Vagina (tissue), 2 donors: ENCODE results near the gene CASKIN2. TPM values are rescaled to one million over a fixed set of nuclear protein-coding genes. Genes with fewer than 3 reads are reported as not detected.

ENCODE experiments used
- DNase-seq, 2 donors: peaks; one replicate each; pipeline ENCODE4 v3.0.0-alpha.2; 2017; ENCODE audit errors: extremely low spot score in 2 of 2
- H3K27ac ChIP-seq: fragments of 200-600 bp; sonication (generic); one replicate; pipeline ENCODE4 v1.5.1; 2019
- H3K27me3 ChIP-seq: fragments of 200-600 bp; sonication (generic); one replicate; pipeline ENCODE4 v1.5.1; 2019
- H3K36me3 ChIP-seq, 2 donors: fragments of 200-600 bp; sonication (generic); one replicate each; pipeline ENCODE4 v1.5.1; 2017 to 2019
- H3K4me1 ChIP-seq: fragments of 200-600 bp; sonication (generic); one replicate; pipeline ENCODE4 v1.5.1; 2019
- H3K4me3 ChIP-seq, 2 donors: fragments of 200-600 bp; sonication (generic); 1 replicate in 1 of 2; 2 replicates in 1 of 2; pipeline ENCODE4 v1.5.1; 2016 to 2019
- H3K9me3 ChIP-seq: fragments of 200-600 bp; sonication (generic); one replicate; pipeline ENCODE4 v1.5.1; 2019
- POLR2A ChIP-seq, 2 donors: fragments of 450-650 bp; IDR thresholded peaks; one replicate each; pipeline ENCODE4 v1.6.1; 2017; ENCODE audit warnings: antibody characterized with exemption in 2 of 2, mild to moderate bottlenecking in 2 of 2, moderate library complexity in 2 of 2
- POLR2AphosphoS5 ChIP-seq, 2 donors: sonication (generic); formaldehyde crosslinking; IDR thresholded peaks; one replicate each; pipeline ENCODE4 v1.9.0; 2017; ENCODE audit warnings: antibody characterized with exemption in 2 of 2, mild to moderate bottlenecking in 2 of 2, low read depth in 1 of 2; ENCODE audit not compliant: insufficient read depth in 1 of 2
- intact Hi-C: fragments of 100-400 bp; cut with DNase I; formaldehyde crosslinking; loops from one replicate; pipeline ENCODE4 v1.15.1; 2023
- total RNA-seq: library from RNA; depleted of rRNA; stranded (reverse); fragments of >200 nt; gene quantifications from one replicate; pipeline ENCODE4 v1.2.3, GENCODE V29; 2016
- TF ChIP-seq, protein P1 (sequence below), 3 experiments: fragments of 450-650 bp in 2 of 3; fragments of 200-600 bp in 1 of 3; sonication (generic) in 1 of 3; IDR thresholded peaks; one replicate each; pipeline ENCODE4 v1.5.1; 2017 to 2019; ENCODE audit warnings: antibody characterized with exemption in 3 of 3, mild to moderate bottlenecking in 2 of 3, moderate library complexity in 2 of 3

The CASKIN2 gene
- total RNA-seq, 1 donor from 2014 or later = 19.9 TPM

DNA sequence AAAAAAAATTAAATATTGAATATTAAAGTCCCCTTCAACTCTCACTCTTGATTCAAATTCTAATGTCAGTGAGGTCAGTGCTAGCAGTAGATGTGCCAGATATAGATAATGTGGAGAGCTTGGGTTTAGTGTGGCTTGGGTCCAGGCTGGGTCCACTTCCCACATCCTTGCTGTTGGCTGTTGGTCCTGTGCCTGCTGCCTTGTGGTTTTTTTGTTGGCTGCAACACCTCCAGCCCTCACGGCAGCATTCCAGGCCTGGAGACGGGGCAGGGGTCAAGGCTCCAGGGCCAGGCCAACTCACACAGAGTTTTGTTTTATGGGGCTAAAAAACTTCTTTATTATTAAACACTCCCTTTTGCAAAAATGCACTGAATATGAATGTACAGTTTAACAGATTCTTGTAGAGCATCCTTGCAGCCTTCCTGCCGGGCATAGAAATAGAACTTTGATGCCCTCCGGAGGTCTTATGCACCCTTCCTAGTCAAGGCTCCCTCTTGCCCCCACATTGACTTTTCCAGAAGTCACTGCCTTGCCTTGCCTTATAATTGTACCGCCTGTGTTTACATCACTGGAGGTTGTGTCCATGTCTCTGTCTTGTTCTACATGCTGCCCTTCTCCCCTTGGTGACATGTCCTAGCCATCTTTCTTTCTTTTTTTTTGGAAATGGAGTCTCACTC is 46.7 kb upstream of the CASKIN2 start:
- H3K4me1 ChIP-seq = peaks cover 7% of the 10 kb centered on the region
- H3K36me3 ChIP-seq = no peaks in the 10 kb centered on the region
- no peak overlapping the region for H3K4me3 ChIP-seq
- TF ChIP-seq, protein P1, sequence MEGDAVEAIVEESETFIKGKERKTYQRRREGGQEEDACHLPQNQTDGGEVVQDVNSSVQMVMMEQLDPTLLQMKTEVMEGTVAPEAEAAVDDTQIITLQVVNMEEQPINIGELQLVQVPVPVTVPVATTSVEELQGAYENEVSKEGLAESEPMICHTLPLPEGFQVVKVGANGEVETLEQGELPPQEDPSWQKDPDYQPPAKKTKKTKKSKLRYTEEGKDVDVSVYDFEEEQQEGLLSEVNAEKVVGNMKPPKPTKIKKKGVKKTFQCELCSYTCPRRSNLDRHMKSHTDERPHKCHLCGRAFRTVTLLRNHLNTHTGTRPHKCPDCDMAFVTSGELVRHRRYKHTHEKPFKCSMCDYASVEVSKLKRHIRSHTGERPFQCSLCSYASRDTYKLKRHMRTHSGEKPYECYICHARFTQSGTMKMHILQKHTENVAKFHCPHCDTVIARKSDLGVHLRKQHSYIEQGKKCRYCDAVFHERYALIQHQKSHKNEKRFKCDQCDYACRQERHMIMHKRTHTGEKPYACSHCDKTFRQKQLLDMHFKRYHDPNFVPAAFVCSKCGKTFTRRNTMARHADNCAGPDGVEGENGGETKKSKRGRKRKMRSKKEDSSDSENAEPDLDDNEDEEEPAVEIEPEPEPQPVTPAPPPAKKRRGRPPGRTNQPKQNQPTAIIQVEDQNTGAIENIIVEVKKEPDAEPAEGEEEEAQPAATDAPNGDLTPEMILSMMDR (IDR thresholded peaks at IDR 0.05) = no peak
- TF ChIP-seq POLR2A (IDR thresholded peaks at IDR 0.05) = no peak
- TF ChIP-seq POLR2AphosphoS5 (IDR thresholded peaks at IDR 0.05; ENCODE audit: insufficient read depth in 1 of 2, low read depth in 1 of 2) = no peak
- no peak overlapping the region for H3K27ac ChIP-seq
- no peaks in the 10 kb centered on the region for H3K27me3 ChIP-seq
- intact Hi-C loops = no loop called here
- no peak for DNase-seq
- no peaks in the 10 kb centered on the region for H3K9me3 ChIP-seq

DNA sequence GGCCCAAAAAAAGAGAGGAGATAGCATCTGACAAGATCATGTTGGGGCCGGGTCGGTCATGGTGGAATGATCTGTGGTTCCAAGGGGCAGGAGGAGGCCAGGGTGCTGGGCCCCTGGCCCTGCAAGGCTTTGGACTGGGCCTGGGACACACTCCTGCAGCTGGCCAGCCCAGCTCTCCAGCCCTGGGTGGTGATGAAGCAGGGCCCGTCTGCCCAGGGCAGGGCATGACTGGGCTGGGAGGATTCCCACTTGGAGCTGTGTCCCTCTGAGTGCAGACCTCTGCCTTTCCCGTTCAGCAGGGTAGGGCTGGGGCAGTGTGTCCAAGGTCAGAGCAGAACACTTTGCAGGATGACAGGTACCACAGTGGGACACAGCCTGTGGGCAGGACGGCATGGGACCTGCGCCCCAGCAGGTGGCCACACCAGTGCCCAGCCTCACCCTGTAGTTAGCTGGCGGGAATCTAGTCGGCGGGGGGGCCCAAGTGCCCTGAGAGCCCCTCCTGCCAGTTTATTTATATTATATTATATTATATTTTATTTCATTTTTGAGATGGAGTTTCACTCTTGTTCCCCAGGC is 44.7 kb upstream of the CASKIN2 start:
- Histone ChIP-seq H3K4me1 (peaks cover 8% of the 10 kb centered on the region), H3K9me3 (no peaks in the 10 kb centered on the region), H3K4me3 (no peak overlapping the region), H3K27me3 (no peaks in the 10 kb centered on the region), H3K36me3 (no peaks in the 10 kb centered on the region), H3K27ac (no peak overlapping the region)
- TF ChIP-seq POLR2AphosphoS5 (IDR thresholded peaks at IDR 0.05; ENCODE audit: insufficient read depth in 1 of 2, low read depth in 1 of 2) = no peak
- TF ChIP-seq POLR2A (IDR thresholded peaks at IDR 0.05) = no peak
- TF ChIP-seq, protein P1 (IDR thresholded peaks at IDR 0.05) = no peak
- DNase-seq = no peak
- intact Hi-C loops = no loop called here

DNA sequence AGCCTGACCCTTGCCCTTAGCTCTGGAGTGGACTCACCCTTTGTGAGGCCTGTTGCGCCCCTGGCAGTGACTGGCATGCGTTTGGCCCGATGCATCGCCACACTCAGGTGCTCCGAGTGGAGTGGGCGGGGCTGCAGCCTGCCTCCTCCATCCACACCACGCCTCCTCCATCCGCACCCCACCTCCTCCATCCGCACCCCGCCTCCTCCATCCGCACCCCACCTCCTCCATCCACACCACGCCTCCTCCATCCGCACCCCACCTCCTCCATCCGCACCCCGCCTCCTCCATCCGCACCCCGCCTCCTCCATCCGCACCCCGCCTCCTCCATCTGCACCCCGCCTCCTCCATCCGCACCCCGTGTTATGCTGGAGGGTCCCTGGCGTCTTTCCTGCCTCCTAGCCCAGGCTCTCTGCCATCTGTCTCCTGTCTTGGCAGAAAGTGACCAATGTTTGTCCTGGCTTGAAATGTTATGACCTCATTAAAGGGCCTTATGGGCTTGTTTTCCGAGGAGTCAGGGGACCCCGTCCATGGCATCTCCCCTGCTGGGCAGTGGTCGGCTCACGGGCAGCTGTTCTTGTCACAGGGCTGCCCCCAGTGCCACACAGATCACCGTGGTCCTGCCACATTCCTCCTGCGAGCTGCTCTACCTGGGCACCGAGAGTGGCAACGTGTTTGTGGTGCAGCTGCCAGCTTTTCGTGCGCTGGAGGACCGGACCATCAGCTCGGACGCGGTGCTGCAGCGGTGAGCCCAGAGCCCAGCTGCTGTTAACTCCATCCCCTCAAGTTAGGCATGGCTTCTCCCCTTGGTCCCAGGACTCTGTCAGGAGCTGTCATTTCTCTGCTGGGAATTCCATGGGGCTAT is 43.6 kb upstream of the CASKIN2 start:
- no peaks in the 10 kb centered on the region for H3K27me3 ChIP-seq
- H3K4me1 ChIP-seq = peaks cover 8% of the 10 kb centered on the region
- no peak for DNase-seq
- no peaks in the 10 kb centered on the region for H3K9me3 ChIP-seq
- H3K36me3 ChIP-seq = no peaks in the 10 kb centered on the region
- no peak overlapping the region for H3K4me3 ChIP-seq
- TF ChIP-seq POLR2A (IDR thresholded peaks at IDR 0.05) (no peak), POLR2AphosphoS5 (IDR thresholded peaks at IDR 0.05; ENCODE audit: insufficient read depth in 1 of 2, low read depth in 1 of 2) (no peak)
- TF ChIP-seq, protein P1 (IDR thresholded peaks at IDR 0.05) = no peak
- intact Hi-C loops = no loop called here
- no peak overlapping the region for H3K27ac ChIP-seq

DNA sequence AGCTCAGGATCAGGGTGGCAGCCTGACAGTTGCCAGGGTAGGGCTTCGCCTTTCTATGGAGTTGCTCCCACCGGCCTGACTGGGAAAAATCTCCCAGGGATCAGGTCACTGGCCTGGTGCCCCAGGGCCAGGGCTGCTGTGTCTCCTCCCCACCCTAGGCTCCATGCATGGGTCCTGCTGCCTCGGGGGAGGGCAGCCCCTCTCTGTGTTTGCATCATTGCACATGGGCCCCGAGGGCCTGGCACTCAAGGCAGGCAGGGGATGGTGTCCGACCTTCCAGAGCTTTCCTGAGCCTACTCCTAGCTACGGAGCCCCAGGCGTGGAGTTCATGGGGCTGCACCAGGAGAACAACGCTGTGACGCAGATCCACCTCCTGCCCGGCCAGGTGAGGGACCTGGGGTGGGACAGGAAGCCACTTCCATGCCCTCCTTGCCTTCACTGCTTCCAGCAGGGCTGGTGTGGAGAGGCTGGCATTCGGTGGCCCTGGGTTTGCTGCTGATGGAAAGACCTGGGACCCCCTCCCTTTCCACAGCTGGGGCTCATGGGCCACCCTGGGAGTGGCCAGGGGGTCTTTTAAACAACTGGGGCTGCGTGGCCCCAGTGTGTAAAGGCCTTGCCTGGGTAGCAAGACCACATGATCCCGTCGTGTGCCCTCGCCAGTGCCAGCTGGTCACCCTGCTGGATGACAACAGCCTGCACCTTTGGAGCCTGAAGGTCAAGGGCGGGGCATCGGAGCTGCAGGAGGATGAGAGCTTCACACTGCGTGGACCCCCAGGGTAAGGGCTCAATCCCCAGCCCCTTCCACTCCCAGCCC is 42.7 kb upstream of the CASKIN2 start:
- no peak overlapping the region for H3K4me3 ChIP-seq
- H3K36me3 ChIP-seq = no peaks in the 10 kb centered on the region
- intact Hi-C loops = no loop called here
- TF ChIP-seq POLR2AphosphoS5 (IDR thresholded peaks at IDR 0.05; ENCODE audit: insufficient read depth in 1 of 2, low read depth in 1 of 2) (no peak), POLR2A (IDR thresholded peaks at IDR 0.05) (no peak)
- TF ChIP-seq, protein P1 (IDR thresholded peaks at IDR 0.05) = no peak
- H3K4me1 ChIP-seq = peaks cover 8% of the 10 kb centered on the region
- DNase-seq = no peak
- H3K27ac ChIP-seq = no peak overlapping the region
- H3K27me3 ChIP-seq = no peaks in the 10 kb centered on the region
- no peaks in the 10 kb centered on the region for H3K9me3 ChIP-seq
